ENCODE measurements around the gene FGFRL1.

Gene FGFRL1

GRCh38 chr4:1006856-1007255 lies 4.6 kb upstream of the FGFRL1 start:
- peaks cover 31% of the 10 kb centered on the region for H3K4me1 ChIP-seq
- peaks cover 20% of the 10 kb centered on the region; the same call in 1 of the 2 replicates for H3K9me3 ChIP-seq
- H3K36me3 ChIP-seq = no peaks in the 10 kb centered on the region
- H4K20me1 ChIP-seq = peaks cover 48% of the 10 kb centered on the region
- H3K27ac ChIP-seq = no peak overlapping the region
- TF ChIP-seq Cebpa-rat (IDR thresholded peaks at IDR 0.05) = no peak
- peaks cover 89% of the 10 kb centered on the region for H3K27me3 ChIP-seq
- no peak overlapping the region for H3K9ac ChIP-seq
- H3K4me3 ChIP-seq = no peak overlapping the region
- no peak overlapping the region for H3K4me2 ChIP-seq

GRCh38 chr4:1008840-1009541 lies 2.4 kb upstream of the FGFRL1 start:
- TF ChIP-seq Cebpa-rat (IDR thresholded peaks at IDR 0.05) = no peak
- peaks cover 10% of the 10 kb centered on the region; the same call in 1 of the 2 replicates for H3K9me3 ChIP-seq
- peak overlapping the region; percentile 68 for H3K4me3 ChIP-seq
- peaks cover 68% of the 10 kb centered on the region for H3K27me3 ChIP-seq
- H3K4me2 ChIP-seq = peak overlapping the region; percentile 92
- no peak overlapping the region for H3K27ac ChIP-seq
- H3K4me1 ChIP-seq = peaks cover 49% of the 10 kb centered on the region
- H3K36me3 ChIP-seq = peaks cover 11% of the 10 kb centered on the region
- H4K20me1 ChIP-seq = peaks cover 50% of the 10 kb centered on the region
- 0 out of 2 replicates have a peak overlapping the region, but pooled peaks have one; percentile 28 for H3K9ac ChIP-seq

- Histone ChIP-seq H3K36me3 (peaks cover 18% of the 10 kb centered on the region), H3K27ac (no peak overlapping the region), H4K20me1 (peaks cover 51% of the 10 kb centered on the region), H3K4me1 (peaks cover 54% of the 10 kb centered on the region), H3K4me2 (peak overlapping the region; percentile 96), H3K9ac (no peak overlapping the region), H3K4me3 (peak overlapping the region; percentile 69), H3K9me3 (peaks cover 10% of the 10 kb centered on the region; the same call in 1 of the 2 replicates), H3K27me3 (peaks cover 60% of the 10 kb centered on the region)
- TF ChIP-seq Cebpa-rat (IDR thresholded peaks at IDR 0.05) = no peak
These were observed 1.7 kb upstream of the FGFRL1 start for GRCh38 chr4:1009542-1010394.

- H4K20me1 ChIP-seq = peaks cover 53% of the 10 kb centered on the region
- H3K4me1 ChIP-seq = peaks cover 54% of the 10 kb centered on the region
- H3K9me3 ChIP-seq = peaks cover 10% of the 10 kb centered on the region; the same call in 1 of the 2 replicates
- peak overlapping the region; percentile 69 for H3K4me3 ChIP-seq
- H3K27me3 ChIP-seq = peaks cover 53% of the 10 kb centered on the region
- H3K36me3 ChIP-seq = peaks cover 20% of the 10 kb centered on the region
- H3K27ac ChIP-seq = no peak overlapping the region
- H3K4me2 ChIP-seq = peak overlapping the region; percentile 96
- no peak overlapping the region for H3K9ac ChIP-seq
- no peak for TF ChIP-seq Cebpa-rat (IDR thresholded peaks at IDR 0.05)
These were observed 918 bp upstream of the FGFRL1 start for GRCh38 chr4:1010395-1011021.

GRCh38 chr4:1011666-1012033 lies 224 bp downstream of the FGFRL1 start:
- Histone ChIP-seq H3K4me3 (peak overlapping the region; percentile 76), H3K9ac (no peak overlapping the region), H3K9me3 (peaks cover 5% of the 10 kb centered on the region; the same call in 1 of the 2 replicates), H4K20me1 (peaks cover 64% of the 10 kb centered on the region), H3K27me3 (peaks cover 42% of the 10 kb centered on the region), H3K27ac (no peak overlapping the region), H3K4me2 (no peak overlapping the region), H3K36me3 (peaks cover 20% of the 10 kb centered on the region), H3K4me1 (peaks cover 65% of the 10 kb centered on the region)
- no peak for TF ChIP-seq Cebpa-rat (IDR thresholded peaks at IDR 0.05)

GRCh38 chr4:1012034-1012739 lies 761 bp downstream of the FGFRL1 start:
- Histone ChIP-seq H3K4me1 (peaks cover 71% of the 10 kb centered on the region), H3K27ac (peak overlapping the region; percentile 71), H3K36me3 (peaks cover 20% of the 10 kb centered on the region), H3K4me2 (peak overlapping the region; percentile 98), H3K27me3 (peaks cover 37% of the 10 kb centered on the region), H3K4me3 (peak overlapping the region; percentile 76), H4K20me1 (peaks cover 69% of the 10 kb centered on the region), H3K9ac (peak overlapping the region; percentile 81), H3K9me3 (no peaks in the 10 kb centered on the region)
- TF ChIP-seq Cebpa-rat (IDR thresholded peaks at IDR 0.05) = no peak

- Histone ChIP-seq H3K9ac (peak overlapping the region; percentile 81), H4K20me1 (peaks cover 82% of the 10 kb centered on the region), H3K4me2 (peak overlapping the region; percentile 98), H3K27me3 (peaks cover 24% of the 10 kb centered on the region), H3K4me3 (no peak overlapping the region), H3K9me3 (no peaks in the 10 kb centered on the region), H3K36me3 (peaks cover 20% of the 10 kb centered on the region), H3K27ac (no peak overlapping the region; the same call in 1 of the 2 replicates), H3K4me1 (peaks cover 83% of the 10 kb centered on the region)
- TF ChIP-seq Cebpa-rat (IDR thresholded peaks at IDR 0.05) = no peak
These were observed 2.0 kb downstream of the FGFRL1 start for GRCh38 chr4:1013225-1014073.

GRCh38 chr4:1014291-1015167 lies 3.1 kb downstream of the FGFRL1 start:
- Histone ChIP-seq H3K9ac (peak overlapping the region; percentile 70; the same call in 1 of the 2 replicates), H3K36me3 (peaks cover 20% of the 10 kb centered on the region), H3K4me3 (no peak overlapping the region), H3K27me3 (peaks cover 15% of the 10 kb centered on the region), H3K4me1 (peaks cover 86% of the 10 kb centered on the region), H3K27ac (peak overlapping the region; percentile 69; the same call in 1 of the 2 replicates), H3K9me3 (no peaks in the 10 kb centered on the region), H3K4me2 (peak overlapping the region; percentile 98), H4K20me1 (peaks cover 87% of the 10 kb centered on the region)
- no peak for TF ChIP-seq Cebpa-rat (IDR thresholded peaks at IDR 0.05)

All from BLaER1 (cell line).